HG03175 (cell line): ENCODE measurements around the gene STEAP4.
"Not testable (repeated sequence)": the region's sequence is repeated elsewhere in the genome, so short reads cannot be mapped to it uniquely, and the experiment has no call there.

Source experiments
- ATAC-seq: cut with Tn5 transposase; IDR thresholded peaks from one replicate; pipeline ENCODE4 v1.9.1; 2021; ENCODE audit warnings: mild to moderate bottlenecking, moderate library complexity; ENCODE audit not compliant: unreplicated experiment

Gene STEAP4

GRCh38 chr7:88274856-88275255 is 31.8 kb downstream of the STEAP4 start:
- ATAC-seq, result not testable (repeated sequence)

DNA sequence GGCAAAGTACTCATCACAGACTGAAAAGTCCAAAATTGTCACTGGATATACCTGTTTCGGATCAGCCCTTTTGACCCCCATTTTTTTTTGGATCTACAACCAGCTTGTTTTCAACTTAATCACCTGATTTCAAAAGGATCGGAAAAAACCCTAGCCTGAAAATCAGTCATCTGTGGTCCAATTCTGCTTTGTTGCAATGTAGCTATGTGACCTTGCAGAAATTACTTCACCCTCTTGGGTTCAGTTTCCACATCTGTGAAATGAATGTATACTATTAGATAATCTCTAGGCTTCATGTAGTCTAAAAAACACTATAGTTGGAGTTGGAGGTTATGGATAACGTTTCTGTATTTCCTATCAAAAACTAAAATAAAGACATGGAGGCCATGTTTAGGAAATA is 37.1 kb downstream of the STEAP4 start:
- ATAC-seq, result no peak

GRCh38 chr7:88268858-88269257 is 37.8 kb downstream of the STEAP4 start:
- ATAC-seq, result no peak

DNA sequence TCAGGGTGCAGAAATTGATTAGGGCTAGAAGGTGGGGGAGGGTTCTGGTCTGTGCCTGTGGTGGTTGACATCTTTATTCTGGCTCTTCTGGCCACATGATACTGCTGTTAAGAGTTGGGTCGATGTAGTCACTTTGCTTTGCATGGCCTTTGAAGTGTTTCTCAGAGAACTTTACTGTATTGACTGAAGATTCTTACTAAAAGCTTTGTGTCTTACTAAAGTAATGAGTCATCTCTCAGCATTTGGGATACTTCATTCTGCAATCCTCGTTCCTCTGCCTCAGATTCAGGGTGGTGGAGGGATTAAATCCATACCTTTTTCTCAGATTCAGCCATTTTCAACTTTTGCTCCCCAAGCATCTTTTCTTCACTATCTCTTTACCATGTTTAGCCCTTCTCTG is 38.6 kb downstream of the STEAP4 start:
- no peak for ATAC-seq

- ATAC-seq, result no peak
Measured at GRCh38 chr7:88267421-88267820, 39.3 kb downstream of the STEAP4 start.

GRCh38 chr7:88264987-88265386 is 41.7 kb downstream of the STEAP4 start:
- ATAC-seq, result not testable (repeated sequence)

DNA sequence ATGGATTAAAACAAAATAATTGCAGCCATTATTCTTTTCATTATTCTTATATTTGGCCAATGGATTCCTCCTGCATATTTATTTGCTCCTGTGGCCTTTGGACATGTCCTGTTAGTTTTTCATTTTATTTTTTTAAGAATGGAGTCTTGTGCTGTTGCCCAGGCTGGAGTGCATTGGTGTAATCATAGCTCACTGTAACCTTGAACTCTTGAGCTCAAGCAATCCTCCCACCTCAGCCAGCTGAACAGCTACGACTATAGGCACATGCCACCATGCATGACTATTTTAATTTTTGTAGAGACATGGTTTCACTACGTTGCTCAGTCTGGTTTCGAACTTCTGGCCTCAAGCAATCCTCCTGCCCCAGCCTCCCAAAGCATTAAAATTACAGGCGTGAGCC is 44.1 kb downstream of the STEAP4 start:
- no peak for ATAC-seq

GRCh38 chr7:88260719-88261118 is 46.0 kb downstream of the STEAP4 start:
- ATAC-seq, result no peak

- ATAC-seq, result no peak
Measured at GRCh38 chr7:88259656-88260380, 46.9 kb downstream of the STEAP4 start.

GRCh38 chr7:88258296-88258695 is 48.4 kb downstream of the STEAP4 start:
- not testable (repeated sequence) for ATAC-seq

- ATAC-seq, result no peak
Measured at GRCh38 chr7:88256906-88257305, 49.8 kb downstream of the STEAP4 start.

DNA sequence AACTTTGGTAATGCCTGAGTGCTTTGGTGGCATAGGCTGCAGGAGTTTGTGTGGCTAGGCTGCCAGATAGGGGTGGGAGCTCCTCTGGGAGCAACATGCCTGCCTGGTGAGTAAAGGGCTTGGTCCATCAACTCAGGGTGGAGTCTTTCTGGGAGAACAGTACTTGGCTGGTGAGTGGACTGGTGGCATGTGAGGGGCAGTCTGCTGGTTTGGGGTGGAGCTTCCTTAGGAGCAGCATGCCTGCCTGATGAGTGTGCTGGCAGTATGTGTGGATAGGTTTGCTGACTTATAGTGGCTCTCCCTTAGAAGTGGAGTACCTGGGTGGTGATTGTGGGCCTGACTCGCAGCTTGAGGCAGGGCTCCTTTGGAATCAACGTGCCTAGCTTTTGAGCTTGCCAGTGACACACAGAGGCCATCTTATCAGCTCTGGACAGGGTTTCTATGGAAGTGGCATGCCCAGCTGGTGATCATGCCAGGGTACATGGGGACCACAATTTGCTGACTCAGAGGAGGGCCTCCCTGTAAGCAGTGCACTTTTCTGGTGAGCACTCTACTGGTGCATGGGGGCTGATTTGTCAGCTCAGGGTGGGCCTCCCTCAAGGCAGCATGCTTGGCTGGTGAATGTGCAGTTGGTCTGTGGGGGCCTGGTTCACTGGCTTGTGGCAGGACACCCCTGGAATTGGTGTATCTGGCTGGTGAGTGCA is 51.8 kb downstream of the STEAP4 start:
- ATAC-seq, result no peak

DNA sequence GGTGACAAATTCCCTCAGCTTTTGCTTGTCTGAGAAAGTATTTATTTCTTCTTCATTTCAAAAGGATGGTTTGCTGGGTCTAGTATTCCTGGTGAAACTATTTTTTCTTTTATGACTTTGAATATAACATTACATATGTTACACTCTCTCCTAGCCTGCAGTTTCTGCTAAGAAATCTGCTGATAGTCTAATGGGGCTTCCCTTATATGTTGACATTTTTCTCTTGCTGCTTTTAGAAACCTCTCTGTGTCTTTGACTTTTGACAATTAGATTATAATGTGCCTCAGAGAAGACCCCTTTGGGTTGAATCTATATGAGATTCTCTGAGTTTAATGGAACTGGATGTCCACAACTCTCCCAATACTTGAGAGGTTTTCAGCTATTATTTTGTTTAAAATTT is 53.1 kb downstream of the STEAP4 start:
- no peak for ATAC-seq

GRCh38 chr7:88244258-88244657 is 62.4 kb downstream of the STEAP4 start:
- ATAC-seq, result no peak

DNA sequence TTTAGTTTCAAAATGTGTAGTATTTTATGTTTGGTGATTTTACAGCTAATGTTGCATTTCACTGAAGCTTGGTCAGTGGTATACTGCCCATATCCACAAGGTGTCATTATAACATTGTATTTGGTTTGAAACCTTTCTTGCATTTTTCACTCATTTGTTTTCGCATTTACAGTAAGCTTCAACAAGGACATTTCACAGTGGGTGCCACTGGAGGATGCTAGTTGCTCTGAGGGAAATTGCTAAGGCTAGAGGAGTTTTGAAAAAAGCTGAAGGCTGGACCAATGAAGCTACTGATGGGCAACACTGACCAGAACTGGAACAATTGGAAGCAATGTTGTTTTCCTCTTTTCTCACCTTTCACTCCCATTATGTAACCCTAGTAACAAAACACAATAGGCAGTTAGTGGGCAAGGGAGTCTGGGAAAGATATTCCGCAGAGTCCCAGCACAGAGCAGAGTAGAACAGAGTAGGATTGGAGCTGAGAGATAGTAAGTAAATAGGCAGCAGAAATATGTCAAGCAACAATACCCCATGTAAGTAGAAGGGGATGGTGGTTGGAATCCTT is 63.3 kb downstream of the STEAP4 start:
- ATAC-seq, result peak; percentile 82

- no peak for ATAC-seq
Measured at GRCh38 chr7:88239852-88240251, 66.8 kb downstream of the STEAP4 start.

GRCh38 chr7:88233828-88234227 is 72.9 kb downstream of the STEAP4 start:
- no peak for ATAC-seq

DNA sequence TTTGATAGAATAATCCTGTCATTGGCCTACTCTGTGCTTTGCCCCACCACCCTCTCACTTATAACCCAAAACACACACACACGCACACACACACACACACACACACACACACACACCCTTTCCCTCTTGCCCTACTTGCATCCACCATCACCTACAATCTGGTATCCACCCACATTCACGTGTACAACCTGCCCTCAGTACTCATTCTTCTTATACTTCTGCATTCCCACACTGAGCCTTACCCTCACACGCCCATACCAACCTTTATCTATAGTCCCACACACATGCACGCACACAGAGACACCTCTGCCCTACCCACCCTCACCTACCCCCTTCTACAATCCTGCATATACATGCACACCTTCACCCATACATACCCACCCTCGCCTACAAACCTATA is 76.0 kb downstream of the STEAP4 start:
- ATAC-seq, result no peak

GRCh38 chr7:88229302-88229995 is 77.2 kb downstream of the STEAP4 start:
- no peak for ATAC-seq

- ATAC-seq, result peak; percentile 37
Measured at GRCh38 chr7:88226886-88227516, 79.7 kb downstream of the STEAP4 start.

DNA sequence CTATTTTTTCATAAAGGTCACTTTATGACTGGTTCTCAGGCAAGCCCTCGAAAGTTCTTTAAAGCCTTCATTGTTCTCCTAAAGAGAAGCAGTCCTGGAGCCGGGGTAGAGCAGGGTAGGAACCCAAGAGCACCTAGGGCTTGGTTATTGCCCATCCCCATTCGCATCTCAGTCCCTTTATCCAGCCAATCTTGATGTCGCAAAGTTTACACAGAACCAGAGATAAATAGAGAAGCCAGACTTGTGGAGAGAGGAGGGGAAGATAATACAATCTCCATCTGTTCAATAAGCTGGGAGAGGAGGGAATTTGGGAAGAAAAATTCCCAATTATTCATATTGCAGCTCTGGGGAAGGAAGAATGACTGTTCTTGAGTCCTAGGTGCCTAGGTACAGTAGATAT is 80.5 kb downstream of the STEAP4 start:
- no peak for ATAC-seq
